ENCODE measurements around the gene TUT4.
A peak's percentile ranks its signal among the peaks of the same experiment; 100 is the strongest.

TUT4 gene

DNA sequence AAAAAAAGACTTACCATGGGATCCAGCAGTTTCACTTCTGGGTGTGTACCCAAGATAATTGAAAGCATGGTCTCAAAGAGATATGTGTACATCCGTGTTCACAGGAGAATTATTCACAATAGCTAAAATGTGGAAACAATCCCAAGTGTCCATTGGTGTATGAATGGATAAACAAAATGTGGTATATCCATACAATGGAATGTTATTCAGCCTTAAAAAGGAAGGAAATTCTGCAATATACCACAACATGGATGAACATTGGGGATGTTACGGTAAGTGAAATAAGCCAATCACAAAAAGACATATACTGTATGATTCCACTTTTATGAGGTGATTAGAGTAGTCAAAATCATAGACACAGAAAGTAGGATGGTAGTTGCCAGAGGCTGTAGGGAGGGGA lies 7.0 kb upstream of the TUT4 start:
- H3K9me3 ChIP-seq (ENCODE audit: low read length), result no peaks in the 10 kb centered on the region
- no peaks in the 10 kb centered on the region for H3K27me3 ChIP-seq (ENCODE audit: insufficient read depth, low read length)
- H2AFZ ChIP-seq (ENCODE audit: low read depth, low read length), result no peak overlapping the region
- H3K4me3 ChIP-seq (ENCODE audit: low read length), result no peak overlapping the region
- peaks cover 6% of the 10 kb centered on the region for H3K4me1 ChIP-seq (ENCODE audit: insufficient read depth, low read length)
- H3K36me3 ChIP-seq (ENCODE audit: insufficient read depth, low read length), result no peaks in the 10 kb centered on the region

DNA sequence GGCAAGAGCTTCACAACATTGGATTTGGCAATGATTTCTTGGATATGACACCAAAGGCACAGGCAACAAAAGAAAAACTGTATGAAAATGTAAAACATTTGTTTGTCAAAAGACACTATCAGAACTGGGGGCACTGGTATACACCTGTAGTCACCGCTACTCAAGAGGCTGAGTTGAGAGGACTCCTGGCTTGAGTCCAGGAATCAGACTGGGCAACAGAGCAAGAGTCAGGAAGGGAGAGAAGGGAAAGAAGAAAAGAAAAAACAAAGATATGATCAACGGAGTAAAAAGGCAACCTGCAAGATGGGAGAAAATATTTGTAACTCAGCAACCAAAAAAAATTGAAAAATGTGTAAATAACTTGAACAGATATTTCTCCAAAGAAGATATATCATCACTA lies 6.0 kb upstream of the TUT4 start:
- no peaks in the 10 kb centered on the region for H3K36me3 ChIP-seq (ENCODE audit: insufficient read depth, low read length)
- no peak overlapping the region for H2AFZ ChIP-seq (ENCODE audit: low read depth, low read length)
- peaks cover 13% of the 10 kb centered on the region for H3K4me1 ChIP-seq (ENCODE audit: insufficient read depth, low read length)
- H3K4me3 ChIP-seq (ENCODE audit: low read length), result no peak overlapping the region
- no peaks in the 10 kb centered on the region for H3K9me3 ChIP-seq (ENCODE audit: low read length)
- no peaks in the 10 kb centered on the region for H3K27me3 ChIP-seq (ENCODE audit: insufficient read depth, low read length)

DNA sequence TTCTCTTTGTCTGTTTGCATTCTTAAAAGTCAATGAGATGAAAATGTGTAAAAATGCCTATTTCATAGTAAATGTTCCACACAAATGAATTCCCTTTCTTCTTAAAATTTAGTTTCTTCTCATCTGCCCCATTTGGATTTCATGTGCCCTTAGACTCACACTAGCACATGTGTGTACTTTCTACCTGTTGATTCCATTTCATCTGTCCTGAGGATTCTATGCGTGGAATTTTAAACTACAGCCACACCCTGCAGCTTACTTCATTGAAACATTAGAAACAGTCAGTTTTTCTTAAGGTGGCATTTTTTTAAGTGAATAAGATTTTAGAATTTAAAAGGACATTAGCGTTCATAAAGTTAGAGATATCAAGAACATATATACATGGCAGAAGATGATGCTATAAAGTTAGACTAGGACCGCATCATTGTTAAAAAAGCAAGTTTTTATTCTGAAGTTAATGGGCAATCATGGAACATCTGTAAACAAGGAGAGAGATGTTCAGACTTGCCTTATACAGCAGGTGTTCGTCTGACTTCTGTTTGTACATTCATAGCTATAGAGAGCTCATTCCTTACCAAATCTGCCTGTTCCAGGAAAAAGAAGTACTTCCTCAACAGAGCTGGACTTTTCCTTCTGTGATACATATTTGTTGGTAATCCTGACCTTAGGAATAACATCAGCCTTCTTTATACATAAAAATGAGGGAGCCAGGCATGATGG lies 3.9 kb upstream of the TUT4 start:
- Histone ChIP-seq H3K36me3 (ENCODE audit: insufficient read depth, low read length) (no peaks in the 10 kb centered on the region), H3K4me1 (ENCODE audit: insufficient read depth, low read length) (peaks cover 13% of the 10 kb centered on the region), H3K27me3 (ENCODE audit: insufficient read depth, low read length) (no peaks in the 10 kb centered on the region), H2AFZ (ENCODE audit: low read depth, low read length) (no peak overlapping the region), H3K9me3 (ENCODE audit: low read length) (no peaks in the 10 kb centered on the region), H3K4me3 (ENCODE audit: low read length) (no peak overlapping the region)

DNA sequence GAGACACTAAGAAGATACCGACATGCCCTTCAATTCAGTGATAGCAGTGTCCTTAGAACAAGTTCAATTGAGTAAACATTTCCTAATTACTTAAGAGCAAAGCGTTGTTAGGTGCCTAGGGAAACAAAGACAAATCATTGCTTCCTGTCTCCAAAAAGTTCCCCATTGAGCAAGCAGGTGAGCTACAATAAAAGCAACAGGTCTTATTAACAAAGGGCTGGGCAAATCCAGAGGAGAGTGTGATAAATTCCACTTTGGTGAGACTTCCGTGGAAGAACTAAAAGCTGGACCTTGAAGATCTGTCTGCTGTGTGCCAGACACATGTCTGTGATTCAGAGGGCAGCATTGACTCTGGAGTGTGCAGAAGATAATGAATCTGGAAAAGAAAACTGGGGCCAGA lies 1.9 kb upstream of the TUT4 start:
- Histone ChIP-seq H3K36me3 (ENCODE audit: insufficient read depth, low read length) (no peaks in the 10 kb centered on the region), H2AFZ (ENCODE audit: low read depth, low read length) (no peak overlapping the region), H3K4me1 (ENCODE audit: insufficient read depth, low read length) (peaks cover 22% of the 10 kb centered on the region), H3K4me3 (ENCODE audit: low read length) (peak overlapping the region; percentile 83), H3K9me3 (ENCODE audit: low read length) (no peaks in the 10 kb centered on the region), H3K27me3 (ENCODE audit: insufficient read depth, low read length) (no peaks in the 10 kb centered on the region)

DNA sequence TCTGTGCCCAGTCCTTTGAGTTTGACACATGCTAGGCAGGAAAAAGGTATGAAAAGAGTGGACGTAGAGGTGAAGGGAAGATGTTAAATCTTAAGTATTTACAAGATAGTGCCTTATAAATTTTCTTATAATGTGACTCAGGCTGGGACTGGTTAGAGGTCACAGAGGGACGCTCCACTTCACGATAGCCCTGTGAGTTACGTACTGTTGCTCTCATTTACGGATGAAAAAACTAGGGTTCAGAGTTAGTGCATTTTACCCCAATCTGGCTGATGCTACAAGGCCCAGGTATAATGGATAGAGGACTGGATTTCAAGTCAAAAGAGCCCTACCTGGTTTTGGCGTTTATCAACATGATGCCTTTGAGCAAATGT lies 1.4 kb upstream of the TUT4 start:
- H2AFZ ChIP-seq (ENCODE audit: low read depth, low read length), result no peak overlapping the region
- no peaks in the 10 kb centered on the region for H3K36me3 ChIP-seq (ENCODE audit: insufficient read depth, low read length)
- peak overlapping the region; percentile 83 for H3K4me3 ChIP-seq (ENCODE audit: low read length)
- no peaks in the 10 kb centered on the region for H3K9me3 ChIP-seq (ENCODE audit: low read length)
- peaks cover 23% of the 10 kb centered on the region for H3K4me1 ChIP-seq (ENCODE audit: insufficient read depth, low read length)
- no peaks in the 10 kb centered on the region for H3K27me3 ChIP-seq (ENCODE audit: insufficient read depth, low read length)

DNA sequence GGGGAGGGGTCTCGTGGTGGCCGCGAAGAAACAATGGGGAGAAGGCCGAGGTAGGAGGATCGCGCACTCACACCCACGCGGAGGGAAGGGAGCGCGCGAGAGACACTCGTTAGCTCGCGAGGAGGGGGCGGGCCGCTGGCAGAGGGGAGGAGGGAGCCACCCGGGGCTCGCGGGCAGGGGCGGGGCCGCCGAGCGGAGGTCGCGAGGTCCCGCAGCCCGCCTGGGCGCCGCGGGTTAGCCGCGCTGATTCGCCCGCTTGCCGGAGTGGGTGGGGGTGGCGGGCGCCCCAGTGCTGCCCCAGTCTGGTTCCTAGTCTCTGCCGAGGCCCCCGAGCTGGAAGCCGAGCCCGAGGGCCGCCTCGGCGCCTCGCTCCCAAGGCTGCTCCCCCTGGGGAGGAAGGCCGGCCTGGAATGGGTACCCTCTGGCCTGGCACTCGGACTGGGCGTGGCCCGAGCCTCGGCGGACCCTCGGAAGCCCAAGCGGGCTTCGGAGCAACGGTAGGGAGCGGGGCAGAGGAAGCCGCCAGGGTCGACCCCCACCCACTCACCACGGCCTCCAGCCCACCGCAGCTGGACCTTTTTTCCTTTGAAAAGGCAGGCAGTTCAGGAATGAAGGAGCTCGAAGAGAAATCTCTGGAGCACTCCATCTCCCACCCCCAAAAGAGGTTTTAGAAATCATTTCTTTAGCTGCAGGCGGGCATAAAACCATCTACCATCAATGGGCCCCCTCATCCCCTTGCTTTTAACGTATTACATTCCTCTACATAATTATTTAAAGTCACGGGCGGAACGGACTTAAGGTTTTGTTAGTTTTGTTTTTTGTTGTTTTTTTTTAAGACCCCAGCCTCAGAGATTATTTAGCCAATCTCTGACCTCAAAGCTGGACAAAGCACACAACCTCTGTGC lies 722 bp upstream of the TUT4 start:
- Histone ChIP-seq H3K9me3 (ENCODE audit: low read length) (no peaks in the 10 kb centered on the region), H2AFZ (ENCODE audit: low read depth, low read length) (no peak overlapping the region), H3K36me3 (ENCODE audit: insufficient read depth, low read length) (no peaks in the 10 kb centered on the region), H3K4me3 (ENCODE audit: low read length) (peak overlapping the region; percentile 83), H3K4me1 (ENCODE audit: insufficient read depth, low read length) (peaks cover 24% of the 10 kb centered on the region), H3K27me3 (ENCODE audit: insufficient read depth, low read length) (no peaks in the 10 kb centered on the region)

DNA sequence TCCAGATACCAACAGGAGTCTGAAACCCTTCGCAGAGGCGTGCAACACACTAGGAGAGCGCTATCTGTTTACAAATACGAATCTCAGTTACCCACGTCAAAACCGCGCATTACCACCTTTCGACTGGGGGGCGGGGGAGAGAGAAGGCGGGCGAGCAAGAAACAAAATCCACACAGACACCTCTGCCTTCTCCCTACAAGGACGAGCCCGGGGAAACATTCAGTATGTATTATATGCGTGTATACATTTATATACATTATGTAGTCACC lies 722 bp downstream of the TUT4 start:
- Histone ChIP-seq H3K9me3 (ENCODE audit: low read length) (no peaks in the 10 kb centered on the region), H2AFZ (ENCODE audit: low read depth, low read length) (peak overlapping the region; percentile 34), H3K27me3 (ENCODE audit: insufficient read depth, low read length) (no peaks in the 10 kb centered on the region), H3K36me3 (ENCODE audit: insufficient read depth, low read length) (no peaks in the 10 kb centered on the region), H3K4me3 (ENCODE audit: low read length) (peak overlapping the region; percentile 83), H3K4me1 (ENCODE audit: insufficient read depth, low read length) (peaks cover 24% of the 10 kb centered on the region)

DNA sequence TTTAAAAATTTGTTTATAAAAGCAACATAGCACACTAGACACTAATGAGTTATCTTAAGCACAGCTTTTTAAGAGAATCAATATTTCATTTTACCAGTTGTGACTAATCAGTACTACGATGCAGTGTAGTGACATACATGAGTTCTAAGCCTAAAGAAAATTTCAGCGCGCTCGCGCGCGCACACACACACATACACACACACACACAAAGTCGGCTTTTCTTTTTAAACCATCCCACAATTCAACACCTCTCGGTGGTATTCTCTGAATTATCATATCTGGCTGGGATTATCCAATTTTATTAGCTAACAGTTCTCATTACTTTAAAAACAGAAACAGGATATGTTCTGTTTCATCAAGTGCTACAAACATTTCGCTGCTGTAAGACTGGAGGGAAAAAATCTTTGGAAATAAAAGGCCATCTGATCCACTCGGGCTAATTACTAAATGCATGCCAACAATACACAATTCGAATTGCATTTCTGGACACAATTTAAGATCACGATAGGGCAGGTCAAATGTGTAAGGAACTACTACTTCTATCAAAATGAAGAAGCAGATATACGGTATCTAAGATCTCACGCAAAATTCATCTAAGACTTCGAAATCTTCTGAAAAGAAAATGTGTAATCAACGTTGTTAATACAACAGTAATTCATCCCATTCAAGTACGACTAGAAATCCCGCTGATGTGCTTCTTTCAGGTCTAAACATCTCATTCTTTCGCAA lies 1.2 kb downstream of the TUT4 start:
- H3K9me3 ChIP-seq (ENCODE audit: low read length), result no peaks in the 10 kb centered on the region
- H3K4me3 ChIP-seq (ENCODE audit: low read length), result peak overlapping the region; percentile 83
- peaks cover 24% of the 10 kb centered on the region for H3K4me1 ChIP-seq (ENCODE audit: insufficient read depth, low read length)
- H3K27me3 ChIP-seq (ENCODE audit: insufficient read depth, low read length), result no peaks in the 10 kb centered on the region
- H2AFZ ChIP-seq (ENCODE audit: low read depth, low read length), result peak overlapping the region; percentile 34
- H3K36me3 ChIP-seq (ENCODE audit: insufficient read depth, low read length), result no peaks in the 10 kb centered on the region

DNA sequence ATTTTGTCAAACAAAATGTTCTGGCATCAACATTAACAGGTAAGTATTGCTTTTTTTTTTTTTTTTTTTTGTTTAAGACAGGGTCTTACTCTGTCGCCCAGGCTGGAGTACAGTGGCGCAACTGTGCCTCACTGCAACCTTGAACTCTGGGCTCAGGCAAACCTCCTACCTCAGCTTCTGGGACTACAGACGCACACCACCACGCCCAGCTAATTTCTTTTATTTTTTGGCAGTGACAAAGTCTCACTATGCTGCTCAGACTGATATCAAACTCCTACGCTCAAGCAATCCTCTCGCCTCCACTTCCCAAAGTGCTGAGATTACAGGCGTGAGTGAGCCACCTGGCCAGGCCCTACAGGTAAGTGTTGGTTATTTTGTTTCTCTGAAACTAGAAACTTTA lies 2.4 kb downstream of the TUT4 start:
- Histone ChIP-seq H3K4me1 (ENCODE audit: insufficient read depth, low read length) (peaks cover 24% of the 10 kb centered on the region), H2AFZ (ENCODE audit: low read depth, low read length) (no peak overlapping the region), H3K9me3 (ENCODE audit: low read length) (peaks cover 5% of the 10 kb centered on the region), H3K36me3 (ENCODE audit: insufficient read depth, low read length) (no peaks in the 10 kb centered on the region), H3K4me3 (ENCODE audit: low read length) (peak overlapping the region; percentile 83), H3K27me3 (ENCODE audit: insufficient read depth, low read length) (no peaks in the 10 kb centered on the region)

DNA sequence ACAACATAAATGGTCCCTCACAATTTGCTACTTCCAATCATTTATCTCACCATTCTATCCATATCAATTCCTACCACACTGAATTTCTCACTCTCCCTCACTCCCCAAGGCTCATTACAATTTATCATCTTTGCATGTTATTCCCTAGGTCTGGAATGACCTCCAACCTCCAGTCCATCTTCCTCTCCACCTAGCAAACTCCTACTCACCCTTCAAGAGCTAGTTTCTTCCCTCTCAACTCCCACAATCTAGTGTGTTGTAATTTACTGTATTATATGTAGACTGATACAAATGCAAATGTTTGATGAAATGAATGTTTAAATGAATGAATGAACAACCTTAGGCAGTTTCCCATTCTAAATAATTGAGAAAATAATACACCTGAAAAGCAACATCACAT lies 3.6 kb downstream of the TUT4 start:
- H3K4me3 ChIP-seq (ENCODE audit: low read length), result no peak overlapping the region
- H2AFZ ChIP-seq (ENCODE audit: low read depth, low read length), result no peak overlapping the region

DNA sequence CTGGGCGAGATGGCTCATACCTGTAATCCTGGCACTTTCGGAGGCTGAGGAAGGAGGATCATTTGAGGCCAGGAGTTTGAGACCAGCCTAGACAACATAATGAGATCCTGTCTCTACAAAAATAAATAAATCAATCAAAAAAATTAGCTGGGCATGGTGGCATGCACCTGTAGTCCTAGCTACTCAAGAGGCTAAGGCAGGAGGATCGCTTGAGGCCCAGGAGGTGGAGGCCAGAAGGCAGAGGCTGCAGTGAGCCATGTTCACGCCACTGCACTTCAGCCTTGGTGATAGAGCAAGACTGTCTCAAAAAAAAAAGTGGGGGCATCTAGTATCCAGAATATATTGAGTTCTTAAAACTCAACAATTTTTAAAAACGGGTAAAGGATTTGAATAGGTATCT lies 6.0 kb downstream of the TUT4 start:
- no peaks in the 10 kb centered on the region for H3K27me3 ChIP-seq (ENCODE audit: insufficient read depth, low read length)
- peaks cover 6% of the 10 kb centered on the region for H3K36me3 ChIP-seq (ENCODE audit: insufficient read depth, low read length)
- H3K4me1 ChIP-seq (ENCODE audit: insufficient read depth, low read length), result peaks cover 12% of the 10 kb centered on the region
- peaks cover 25% of the 10 kb centered on the region for H3K9me3 ChIP-seq (ENCODE audit: low read length)
- H2AFZ ChIP-seq (ENCODE audit: low read depth, low read length), result no peak overlapping the region
- no peak overlapping the region for H3K4me3 ChIP-seq (ENCODE audit: low read length)

More for the DNA sequence above, 3.6 kb downstream of the TUT4 start:
- no peaks in the 10 kb centered on the region for H3K27me3 ChIP-seq (ENCODE audit: insufficient read depth, low read length)
- H3K4me1 ChIP-seq (ENCODE audit: insufficient read depth, low read length), result peaks cover 13% of the 10 kb centered on the region
- H3K9me3 ChIP-seq (ENCODE audit: low read length), result peaks cover 14% of the 10 kb centered on the region
- H3K36me3 ChIP-seq (ENCODE audit: insufficient read depth, low read length), result no peaks in the 10 kb centered on the region

DNA sequence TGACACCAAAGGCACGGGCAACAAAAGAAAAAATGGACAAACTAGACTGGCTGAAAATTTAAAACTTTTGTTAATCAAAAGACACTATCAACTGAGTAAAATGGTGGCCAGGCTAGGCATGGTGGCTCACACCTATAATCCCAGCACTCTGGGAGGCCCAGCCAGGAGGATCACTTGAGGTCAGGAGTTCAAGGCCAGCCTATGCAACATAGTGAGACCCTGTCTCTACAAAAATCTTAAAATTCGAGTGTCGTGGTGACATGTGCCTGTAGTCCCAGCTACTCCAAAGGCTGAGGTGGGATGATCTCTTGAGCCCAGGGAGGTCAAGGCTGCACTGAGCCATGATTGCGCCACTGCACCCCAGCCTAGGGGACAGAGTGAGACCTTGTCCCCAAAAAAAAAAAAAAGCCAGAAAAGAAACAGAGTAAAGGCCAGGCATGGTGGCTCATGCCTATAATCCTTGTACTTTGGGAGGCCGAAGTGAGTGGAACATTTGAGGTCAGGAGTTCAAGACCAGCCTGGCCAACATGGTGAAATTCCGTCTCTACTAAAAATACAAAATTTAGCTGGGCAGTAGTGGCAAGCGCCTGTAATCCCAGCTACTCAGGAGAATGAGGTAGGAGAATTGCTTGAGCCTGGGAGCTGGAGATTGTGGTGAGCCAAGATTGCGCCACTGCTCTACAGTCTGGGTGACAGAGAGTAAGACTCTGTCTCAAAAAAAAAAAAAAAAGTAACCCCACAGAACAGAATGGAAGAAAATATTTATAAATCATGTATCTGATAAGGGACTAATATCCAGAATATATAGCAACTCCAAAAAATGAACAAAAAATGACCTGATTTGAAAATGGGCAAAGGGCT lies 8.0 kb downstream of the TUT4 start:
- H3K4me1 ChIP-seq (ENCODE audit: insufficient read depth, low read length), result peaks cover 2% of the 10 kb centered on the region
- peaks cover 6% of the 10 kb centered on the region for H3K36me3 ChIP-seq (ENCODE audit: insufficient read depth, low read length)
- H3K27me3 ChIP-seq (ENCODE audit: insufficient read depth, low read length), result no peaks in the 10 kb centered on the region
- peaks cover 27% of the 10 kb centered on the region for H3K9me3 ChIP-seq (ENCODE audit: low read length)
- H2AFZ ChIP-seq (ENCODE audit: low read depth, low read length), result no peak overlapping the region
- no peak overlapping the region for H3K4me3 ChIP-seq (ENCODE audit: low read length)

Data from neuron (in vitro differentiated cells).